Caco-2 (cell line): ENCODE data around the gene ELF2. TPM values are rescaled to one million over a fixed set of nuclear protein-coding genes. Genes with fewer than 3 reads are reported as not detected.
"Not testable (repeated sequence)": the region's sequence is repeated elsewhere in the genome, so short reads cannot be mapped to it uniquely, and the experiment has no call there.

Source experiments
- BruUV-seq: library from RNA; stranded (reverse); fragments of 400-500 nt; replicated peaks from 2 replicates; lab custom pipeline; 2021; lab: Mats Ljungman, UMichigan
- CTCF ChIA-PET: fragments of 300-600 bp; sonication (Branson Sonifier 250); formaldehyde crosslinking; loops from one replicate; lab custom pipeline; 2022; ENCODE audit warnings: antibody characterized with exemption; lab: Charles Lee
- POLR2A ChIA-PET: fragments of 300-600 bp; sonication (Branson Sonifier 250); formaldehyde crosslinking; loops from one replicate; lab custom pipeline; 2022; ENCODE audit warnings: antibody characterized with exemption; lab: Charles Lee
- DNase-seq, 2 experiments: peaks; one replicate each; pipeline versions ENCODE4 v3.0.0 to v3.0.0-alpha.2; 2020 to 2022
- H3K27me3 ChIP-seq: replicated peaks from 2 replicates; pipeline ENCODE4 v1.6.0; 2011; ENCODE audit warnings: low read length; ENCODE audit not compliant: control insufficient read depth, insufficient read depth
- H3K36me3 ChIP-seq: 2 replicates; pipeline ENCODE4 v1.5.1; 2011; ENCODE audit warnings: low read length; ENCODE audit not compliant: control insufficient read depth, insufficient read depth
- H3K4me1 ChIP-seq: fragments of 250-450 bp; sonication (Bioruptor Pico); 2 replicates; pipeline ENCODE4 v1.5.1; 2020; ENCODE audit warnings: mild to moderate bottlenecking
- H3K4me3 ChIP-seq: 2 replicates; pipeline ENCODE4 v1.5.1; 2011; ENCODE audit warnings: low read depth, mild to moderate bottlenecking, control low read depth, low read length
- H3K9me3 ChIP-seq: fragments of 250-450 bp; sonication (Bioruptor Pico); 2 replicates; pipeline ENCODE4 v1.5.1; 2020; ENCODE audit warnings: mild to moderate bottlenecking, moderate library complexity
- H3K27ac Mint-ChIP-seq: one replicate; pipeline ENCODE4 v1.8.0; 2022; ENCODE audit warnings: mixed read lengths; ENCODE audit not compliant: unreplicated experiment
- H3K27me3 Mint-ChIP-seq: one replicate; pipeline ENCODE4 v1.8.0; 2022; ENCODE audit warnings: mixed read lengths; ENCODE audit not compliant: insufficient read depth, unreplicated experiment
- H3K36me3 Mint-ChIP-seq: one replicate; pipeline ENCODE4 v1.8.0; 2022; ENCODE audit warnings: mild to moderate bottlenecking, mixed read lengths; ENCODE audit not compliant: insufficient read depth, unreplicated experiment
- H3K4me1 Mint-ChIP-seq: one replicate; pipeline ENCODE4 v1.8.0; 2022; ENCODE audit warnings: low read depth, mixed read lengths; ENCODE audit not compliant: unreplicated experiment
- H3K4me3 Mint-ChIP-seq: one replicate; pipeline ENCODE4 v1.8.0; 2022; ENCODE audit warnings: mild to moderate bottlenecking, moderate library complexity, mixed read lengths; ENCODE audit not compliant: unreplicated experiment
- H3K9me3 Mint-ChIP-seq: one replicate; pipeline ENCODE4 v1.8.0; 2022; ENCODE audit warnings: mixed read lengths; ENCODE audit not compliant: unreplicated experiment
- intact Hi-C: fragments of 100-400 bp; cut with micrococcal nuclease; formaldehyde crosslinking; loops from one replicate; pipeline ENCODE4 v1.10.0; 2022; ENCODE audit not compliant: unreplicated experiment
- total RNA-seq: library from RNA; stranded (reverse); gene quantifications from 2 replicates; pipeline ENCODE4 v1.2.3, GENCODE V29; 2022
- TF ChIP-seq, protein P1 (sequence below), 2 experiments: fragments of 200-600 bp in 1 of 2; IDR thresholded peaks; 1 replicate in 1 of 2; 2 replicates in 1 of 2; pipeline versions ENCODE4 v1.5.1 to v1.8.0; 2011 to 2022; ENCODE audit warnings: antibody characterized with exemption in 1 of 2, control low read depth in 1 of 2, inconsistent platforms in 1 of 2, low read depth in 1 of 2, low read length in 1 of 2, mild to moderate bottlenecking in 1 of 2, moderate library complexity in 1 of 2; ENCODE audit not compliant: insufficient read depth in 1 of 2, severe bottlenecking in 1 of 2, unreplicated experiment in 1 of 2

The ELF2 gene
- total RNA-seq, 1 experiment from 2014 or later, result 53.2 TPM

DNA sequence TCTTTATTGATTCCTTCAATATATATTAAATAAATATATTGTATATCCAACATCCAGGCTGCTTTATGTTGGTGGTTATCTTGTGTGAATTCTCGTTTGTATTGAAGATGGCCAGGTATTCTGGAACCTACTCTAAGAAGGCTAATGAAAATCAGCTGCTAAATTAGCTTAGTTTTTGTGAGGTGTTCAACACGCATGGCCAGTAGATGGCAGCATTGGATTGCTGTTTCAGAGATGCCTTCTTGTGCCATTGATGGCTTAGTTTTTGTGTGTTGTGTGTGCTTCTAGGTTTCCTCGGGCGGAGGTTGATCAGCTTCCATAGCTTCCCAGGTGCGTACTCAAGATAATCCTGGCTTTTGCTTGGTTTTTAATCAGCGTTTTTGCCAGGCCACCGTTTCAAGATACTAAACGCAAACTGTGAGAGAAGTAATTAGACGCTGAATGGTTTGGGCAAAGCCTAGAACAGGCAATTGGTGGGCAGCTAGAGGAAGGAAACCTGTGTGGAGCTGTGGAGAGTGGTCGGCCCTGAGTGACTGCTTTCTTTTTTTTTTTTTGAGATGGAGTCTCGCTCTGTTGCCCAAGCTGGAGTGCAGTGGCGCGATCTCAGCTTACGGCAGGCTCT is 146.3 kb downstream of the ELF2 start:
- peak overlapping the region; percentile 45 for H3K27ac Mint-ChIP-seq
- peak; percentile 72 to 76 for DNase-seq
- no peaks in the 10 kb centered on the region for H3K27me3 ChIP-seq
- BruUV-seq, result no TSS peak
- CTCF ChIA-PET, result interaction anchor here (0.5 to 1.6 kb wide), 25 partner anchors 8 to 270 kb away, joined by 3 to 18 read pairs (median 6); partner anchors contain the start of genes ELF2 and NAA15
- H3K9me3 Mint-ChIP-seq, result no peaks in the 10 kb centered on the region
- no peak overlapping the region for H3K4me3 Mint-ChIP-seq
- intact Hi-C loops, result loop anchor here (1.0 to 2.0 kb wide), 5 partner anchors 53 to 265 kb away; no protein-coding TSS in a partner anchor
- no peaks in the 10 kb centered on the region for H3K36me3 ChIP-seq
- H3K4me3 ChIP-seq, result no peak overlapping the region
- peaks cover 21% of the 10 kb centered on the region for H3K4me1 Mint-ChIP-seq
- TF ChIP-seq, protein P1, sequence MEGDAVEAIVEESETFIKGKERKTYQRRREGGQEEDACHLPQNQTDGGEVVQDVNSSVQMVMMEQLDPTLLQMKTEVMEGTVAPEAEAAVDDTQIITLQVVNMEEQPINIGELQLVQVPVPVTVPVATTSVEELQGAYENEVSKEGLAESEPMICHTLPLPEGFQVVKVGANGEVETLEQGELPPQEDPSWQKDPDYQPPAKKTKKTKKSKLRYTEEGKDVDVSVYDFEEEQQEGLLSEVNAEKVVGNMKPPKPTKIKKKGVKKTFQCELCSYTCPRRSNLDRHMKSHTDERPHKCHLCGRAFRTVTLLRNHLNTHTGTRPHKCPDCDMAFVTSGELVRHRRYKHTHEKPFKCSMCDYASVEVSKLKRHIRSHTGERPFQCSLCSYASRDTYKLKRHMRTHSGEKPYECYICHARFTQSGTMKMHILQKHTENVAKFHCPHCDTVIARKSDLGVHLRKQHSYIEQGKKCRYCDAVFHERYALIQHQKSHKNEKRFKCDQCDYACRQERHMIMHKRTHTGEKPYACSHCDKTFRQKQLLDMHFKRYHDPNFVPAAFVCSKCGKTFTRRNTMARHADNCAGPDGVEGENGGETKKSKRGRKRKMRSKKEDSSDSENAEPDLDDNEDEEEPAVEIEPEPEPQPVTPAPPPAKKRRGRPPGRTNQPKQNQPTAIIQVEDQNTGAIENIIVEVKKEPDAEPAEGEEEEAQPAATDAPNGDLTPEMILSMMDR (IDR thresholded peaks at IDR 0.05; ENCODE audit: insufficient read depth in 1 of 2, low read depth in 1 of 2, low read length in 1 of 2, severe bottlenecking in 1 of 2, unreplicated experiment in 1 of 2), result peak; percentile 73 to 74
- no peaks in the 10 kb centered on the region for H3K9me3 ChIP-seq
- no peaks in the 10 kb centered on the region for H3K27me3 Mint-ChIP-seq
- H3K36me3 Mint-ChIP-seq, result peaks cover 73% of the 10 kb centered on the region
- POLR2A ChIA-PET, result interaction anchor here (0.7 to 1.0 kb wide), 2 partner anchors 12 to 15 kb away, joined by 3 read pairs; no protein-coding TSS in a partner anchor
- peaks cover 7% of the 10 kb centered on the region; the same call in 1 of the 2 replicates for H3K4me1 ChIP-seq

DNA sequence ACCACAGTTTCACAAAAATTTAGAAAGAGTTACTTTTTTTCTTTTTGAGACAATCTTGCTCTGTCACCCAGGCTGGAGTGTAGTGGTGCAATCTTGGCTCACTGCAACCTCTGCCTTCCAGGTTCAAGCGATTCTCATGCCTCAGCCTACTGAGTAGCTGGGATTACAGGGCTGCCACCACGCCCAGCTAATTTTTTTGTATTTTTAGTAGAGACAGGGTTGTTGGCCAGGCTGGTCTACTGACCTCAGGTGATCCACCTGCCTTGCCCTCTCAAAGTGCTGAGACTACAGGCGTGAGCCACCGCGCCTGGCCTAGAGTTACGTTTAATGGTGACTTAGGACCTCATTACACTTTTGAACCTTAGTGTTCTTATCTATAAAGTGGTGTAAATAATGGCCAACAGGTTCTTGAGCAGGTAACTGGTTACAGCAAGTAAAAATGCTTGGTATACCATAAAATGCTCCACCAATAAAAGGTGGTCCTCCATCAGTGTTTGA is 147.1 kb downstream of the ELF2 start:
- H3K27me3 Mint-ChIP-seq, result not testable (repeated sequence)
- POLR2A ChIA-PET, result interaction anchor here (0.7 to 1.0 kb wide), 2 partner anchors 11 to 15 kb away, joined by 3 read pairs; no protein-coding TSS in a partner anchor
- H3K36me3 Mint-ChIP-seq, result peaks cover 70% of the 10 kb centered on the region

DNA sequence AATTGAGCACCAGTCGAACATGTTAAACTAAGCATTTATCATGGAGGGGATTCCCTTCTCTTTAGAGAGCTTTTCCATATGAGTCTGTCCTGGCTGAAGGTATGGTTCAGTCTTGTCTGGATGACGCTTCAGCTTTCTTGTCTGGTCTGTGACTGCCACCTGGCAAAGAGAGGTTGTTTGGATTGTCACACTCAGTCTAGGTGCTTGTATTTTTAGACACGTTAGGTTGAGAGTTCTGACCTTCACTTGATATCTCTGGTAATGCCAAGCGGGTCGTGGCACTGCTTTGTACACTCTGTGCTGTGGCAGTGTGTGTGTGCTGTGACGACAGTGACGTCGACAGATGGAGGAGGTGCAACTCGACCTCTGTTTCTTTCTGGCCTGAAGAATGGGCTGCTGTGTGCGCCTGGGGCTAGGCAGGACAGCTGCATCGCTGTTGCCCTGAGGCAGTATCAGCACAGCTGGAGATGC is 148.8 kb downstream of the ELF2 start:
- H3K27ac Mint-ChIP-seq, result no peak overlapping the region
- ChIA-PET POLR2A (interaction anchor here (0.5 kb wide), 1 partner anchor 149 kb away, joined by 5 read pairs; the partner anchor contains the start of gene ELF2), CTCF (no interaction called here)

More for the DNA sequence above, 147.1 kb downstream of the ELF2 start:
- intact Hi-C loops, result loop anchor here (1.0 to 2.0 kb wide), 5 partner anchors 53 to 265 kb away; no protein-coding TSS in a partner anchor
- CTCF ChIA-PET, result interaction anchor here (0.5 to 1.6 kb wide), 24 partner anchors 9 to 271 kb away, joined by 3 to 18 read pairs (median 6); partner anchors contain the start of genes ELF2 and NAA15
- H3K4me1 ChIP-seq, H3K27ac Mint-ChIP-seq, BruUV-seq, H3K9me3 ChIP-seq, H3K9me3 Mint-ChIP-seq, H3K36me3 ChIP-seq, H3K4me3 ChIP-seq, H3K4me3 Mint-ChIP-seq, DNase-seq, H3K27me3 ChIP-seq: not testable (repeated sequence)
- H3K4me1 Mint-ChIP-seq, result peaks cover 19% of the 10 kb centered on the region

More for the DNA sequence above, 148.8 kb downstream of the ELF2 start:
- intact Hi-C loops, result no loop called here
- Mint-ChIP-seq H3K36me3 (peaks cover 69% of the 10 kb centered on the region), H3K4me1 (peaks cover 14% of the 10 kb centered on the region), H3K4me3 (no peak overlapping the region), H3K9me3 (no peaks in the 10 kb centered on the region), H3K27me3 (no peaks in the 10 kb centered on the region)
- peaks cover 7% of the 10 kb centered on the region; the same call in 1 of the 2 replicates for H3K4me1 ChIP-seq
- TF ChIP-seq, protein P1 (IDR thresholded peaks at IDR 0.05; ENCODE audit: insufficient read depth in 1 of 2, low read depth in 1 of 2, low read length in 1 of 2, severe bottlenecking in 1 of 2, unreplicated experiment in 1 of 2), result no peak
- BruUV-seq, result no TSS peak
- H3K4me3 ChIP-seq, result no peak overlapping the region
- no peaks in the 10 kb centered on the region for H3K27me3 ChIP-seq
- H3K9me3 ChIP-seq, result no peaks in the 10 kb centered on the region
- peak in 1 of 2 experiments; percentile 45 for DNase-seq
- H3K36me3 ChIP-seq, result no peaks in the 10 kb centered on the region
